Stimulated activated CD8-positive, alpha-beta memory T cell treated with anti-CD3 and anti-CD28 coated beads, Interleukin-2, amount 100 ng/mL, for 1 hour (primary cell): ENCODE results near the gene SYDE2.
"Not testable (repeated sequence)": the region's sequence is repeated elsewhere in the genome, so short reads cannot be mapped to it uniquely, and the experiment has no call there.

Source experiments
- DNase-seq, 2 donors: peaks; one replicate each; pipeline ENCODE4 v3.0.0-alpha.2; 2020; ENCODE audit warnings: low read depth in 2 of 2

The SYDE2 gene, protein sequence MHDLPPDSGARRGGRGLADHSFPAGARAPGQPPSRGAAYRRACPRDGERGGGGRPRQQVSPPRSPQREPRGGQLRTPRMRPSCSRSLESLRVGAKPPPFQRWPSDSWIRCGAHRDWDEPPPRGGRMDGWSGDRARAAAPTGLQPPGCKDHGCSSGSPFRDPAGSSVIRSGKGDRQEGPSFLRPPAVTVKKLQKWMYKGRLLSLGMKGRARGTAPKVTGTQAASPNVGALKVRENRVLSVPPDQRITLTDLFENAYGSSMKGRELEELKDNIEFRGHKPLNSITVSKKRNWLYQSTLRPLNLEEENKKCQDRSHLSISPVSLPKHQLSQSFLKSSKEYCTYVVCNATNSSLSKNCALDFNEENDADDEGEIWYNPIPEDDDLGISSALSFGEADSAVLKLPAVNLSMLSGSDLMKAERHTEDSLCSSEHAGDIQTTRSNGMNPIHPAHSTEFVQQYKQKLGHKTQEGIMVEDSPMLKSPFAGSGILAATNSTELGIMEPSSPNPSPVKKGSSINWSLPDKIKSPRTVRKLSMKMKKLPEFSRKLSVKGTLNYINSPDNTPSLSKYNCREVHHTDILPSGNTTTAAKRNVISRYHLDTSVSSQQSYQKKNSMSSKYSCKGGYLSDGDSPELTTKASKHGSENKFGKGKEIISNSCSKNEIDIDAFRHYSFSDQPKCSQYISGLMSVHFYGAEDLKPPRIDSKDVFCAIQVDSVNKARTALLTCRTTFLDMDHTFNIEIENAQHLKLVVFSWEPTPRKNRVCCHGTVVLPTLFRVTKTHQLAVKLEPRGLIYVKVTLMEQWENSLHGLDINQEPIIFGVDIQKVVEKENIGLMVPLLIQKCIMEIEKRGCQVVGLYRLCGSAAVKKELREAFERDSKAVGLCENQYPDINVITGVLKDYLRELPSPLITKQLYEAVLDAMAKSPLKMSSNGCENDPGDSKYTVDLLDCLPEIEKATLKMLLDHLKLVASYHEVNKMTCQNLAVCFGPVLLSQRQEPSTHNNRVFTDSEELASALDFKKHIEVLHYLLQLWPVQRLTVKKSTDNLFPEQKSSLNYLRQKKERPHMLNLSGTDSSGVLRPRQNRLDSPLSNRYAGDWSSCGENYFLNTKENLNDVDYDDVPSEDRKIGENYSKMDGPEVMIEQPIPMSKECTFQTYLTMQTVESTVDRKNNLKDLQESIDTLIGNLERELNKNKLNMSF

GRCh38 chr1:85200463-85201339 lies at the start of gene SYDE2:
Gene SYDE2 (minus strand): TSS chr1:85201016. CDS start chr1:85200996, 20 bp downstream.
- peak; percentile 53 to 62 for DNase-seq

DNA sequence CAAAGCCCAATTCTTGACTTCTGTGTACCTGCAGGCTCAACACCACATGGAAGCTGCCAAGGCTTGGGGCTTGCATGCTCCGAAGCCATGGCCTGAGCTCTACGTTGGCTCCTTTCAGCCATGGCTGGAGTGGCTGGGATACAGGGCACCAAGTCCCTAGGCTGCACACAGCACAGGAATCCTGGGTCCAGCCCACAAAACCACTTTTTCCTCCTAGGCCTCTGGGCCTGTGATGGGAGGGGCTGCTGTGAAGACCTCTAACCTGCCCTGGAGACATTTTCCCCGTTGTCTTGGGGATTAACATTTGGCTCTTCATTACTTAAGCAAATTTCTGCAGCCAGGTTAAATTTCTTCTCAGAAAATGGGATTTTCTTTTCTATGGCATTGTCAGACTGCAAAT lies 48.2 kb upstream of the SYDE2 start:
- not testable (repeated sequence) for DNase-seq

DNA sequence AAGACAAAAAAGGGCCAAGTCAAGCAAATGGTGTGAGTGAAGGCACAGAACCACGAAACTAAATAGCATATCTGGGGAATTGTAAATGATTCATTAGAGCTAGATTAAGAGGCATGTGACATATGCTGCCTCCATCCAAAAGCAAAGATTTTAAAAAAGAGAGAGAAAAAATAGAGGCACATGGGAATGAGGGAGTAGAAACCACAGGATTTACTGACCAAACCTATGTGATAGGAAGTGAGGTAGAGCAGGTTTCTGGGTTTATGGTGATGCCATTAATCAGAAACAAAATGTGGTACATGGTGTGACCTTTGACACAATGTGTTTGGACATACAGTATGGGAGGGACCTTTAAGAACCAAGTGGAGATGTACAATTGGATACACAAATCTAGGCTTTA lies 45.1 kb upstream of the SYDE2 start:
- DNase-seq, result no peak

DNA sequence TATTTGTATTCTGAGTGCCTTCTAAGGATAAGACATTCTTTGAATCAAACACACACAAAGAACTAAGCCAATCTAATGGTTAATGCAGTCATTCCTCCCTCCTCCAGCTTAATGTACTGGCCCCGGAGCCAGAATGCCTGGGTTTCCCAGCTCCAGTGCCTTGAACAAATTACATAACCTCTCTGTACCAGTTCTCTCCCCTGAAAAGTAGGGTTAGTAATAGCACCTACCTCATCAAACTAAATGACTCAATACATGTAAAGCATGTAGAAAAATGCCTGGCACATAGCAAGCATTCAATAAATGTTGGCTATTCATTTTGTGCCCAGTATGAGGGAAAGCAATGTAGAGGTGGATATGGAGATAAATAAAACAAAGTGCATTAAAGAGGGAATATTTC lies 44.6 kb upstream of the SYDE2 start:
- DNase-seq, result no peak

GRCh38 chr1:85244271-85245061 lies 43.6 kb upstream of the SYDE2 start:
- DNase-seq, result no peak

GRCh38 chr1:85243372-85243771 lies 42.6 kb upstream of the SYDE2 start:
- DNase-seq, result no peak

GRCh38 chr1:85240643-85241042 lies 39.8 kb upstream of the SYDE2 start:
- no peak for DNase-seq

- no peak for DNase-seq
Observed at GRCh38 chr1:85240174-85240601, 39.4 kb upstream of the SYDE2 start.

DNA sequence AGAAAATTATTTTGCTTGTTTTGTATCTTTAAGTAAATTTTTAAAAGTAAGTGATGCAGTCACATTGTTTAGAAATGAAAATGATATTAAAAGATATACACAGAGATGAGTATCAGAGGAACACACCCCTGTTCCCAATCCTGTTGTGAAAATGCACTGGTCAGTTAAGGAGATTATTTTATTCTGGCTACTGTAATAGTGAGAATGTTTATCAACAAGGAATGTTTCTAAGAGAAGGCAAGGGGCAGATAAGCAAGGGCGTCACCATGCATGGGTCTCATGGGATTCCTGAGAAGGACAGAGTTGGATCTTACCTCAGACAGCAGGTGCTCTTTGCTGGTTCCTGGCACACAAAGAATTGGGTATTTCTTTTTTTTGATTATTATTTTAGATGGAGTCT lies 36.8 kb upstream of the SYDE2 start:
- no peak for DNase-seq

- DNase-seq, result no peak
Observed at GRCh38 chr1:85230305-85230977, 29.6 kb upstream of the SYDE2 start.

DNA sequence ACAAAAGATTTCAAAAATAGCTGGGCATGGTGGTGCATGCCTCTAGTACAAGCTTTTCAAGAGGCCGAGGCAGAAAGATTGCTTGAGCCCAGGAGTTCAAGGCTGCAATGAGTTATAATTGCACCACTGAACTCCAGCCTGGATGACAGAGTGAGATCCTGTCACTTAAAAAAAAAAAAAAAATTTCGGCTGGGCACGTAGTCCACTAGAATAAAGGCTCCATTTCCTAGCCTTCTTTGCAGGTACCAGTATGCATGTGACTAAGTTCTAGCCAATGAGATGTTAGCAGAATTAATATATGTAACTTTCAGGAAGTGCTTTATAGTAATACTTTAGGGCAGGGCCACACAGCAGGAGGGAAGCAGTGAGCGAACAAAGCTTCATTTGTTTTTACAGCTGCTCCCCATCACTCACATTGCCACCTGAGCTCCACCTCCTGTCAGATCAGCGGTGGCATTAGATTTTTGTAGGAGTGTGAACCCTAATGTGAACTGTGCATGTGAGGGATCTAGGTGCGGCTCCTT lies 28.8 kb upstream of the SYDE2 start:
- no peak for DNase-seq

DNA sequence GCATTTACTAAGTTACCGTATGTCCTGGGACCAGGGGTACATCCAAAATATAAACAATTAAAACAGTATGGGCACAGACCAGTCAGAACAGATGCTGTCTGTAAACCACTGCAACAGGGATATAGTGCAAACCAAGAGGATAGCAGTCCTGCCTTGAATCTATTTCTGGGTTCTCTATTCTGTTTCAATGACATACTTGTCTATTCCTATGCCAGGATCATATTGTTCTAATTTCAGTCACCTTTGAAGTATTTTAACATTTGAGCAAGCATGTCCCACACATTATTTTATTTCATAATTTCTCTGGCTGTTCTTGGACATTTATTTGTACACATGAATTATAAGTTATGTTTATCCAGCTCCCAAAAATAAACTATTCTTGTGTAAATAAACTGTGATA lies 28.2 kb upstream of the SYDE2 start:
- DNase-seq, result no peak

- DNase-seq, result no peak
Observed at GRCh38 chr1:85225624-85226380, 25.0 kb upstream of the SYDE2 start.

GRCh38 chr1:85224734-85225623 lies 24.2 kb upstream of the SYDE2 start:
- no peak for DNase-seq

GRCh38 chr1:85224295-85224694 lies 23.5 kb upstream of the SYDE2 start:
- DNase-seq, result no peak

- DNase-seq, result no peak
Observed at GRCh38 chr1:85223334-85223733, 22.5 kb upstream of the SYDE2 start.

- DNase-seq, result no peak
Observed at GRCh38 chr1:85220756-85221201, 20.0 kb upstream of the SYDE2 start.
